DND-41 (cell line): ENCODE measurements around the gene CD1D.
"Not testable (repeated sequence)": the region's sequence is repeated elsewhere in the genome, so short reads cannot be mapped to it uniquely, and the experiment has no call there.

Experiments used
- ATAC-seq: fragments of 200-7000 bp; cut with Tn5 transposase; 3 replicates; pipeline ENCODE4 v1.9.1; 2021; ENCODE audit warnings: low read depth; ENCODE audit not compliant: insufficient read depth
- DNase-seq: peaks from one replicate; pipeline ENCODE4 v3.0.0-alpha.2; 2020
- H2AFZ ChIP-seq: 2 replicates; pipeline ENCODE4 v1.6.0; 2012; ENCODE audit warnings: low read depth, low read length
- H3K27ac ChIP-seq: 2 replicates; pipeline ENCODE4 v1.5.1; 2012; ENCODE audit warnings: low read length, inconsistent platforms
- H3K27me3 ChIP-seq: fragments of 200-600 bp; sonication (generic); 2 replicates; pipeline ENCODE4 v1.6.0; 2012; ENCODE audit warnings: low read length, mild to moderate bottlenecking, inconsistent platforms; ENCODE audit not compliant: insufficient read depth, poor library complexity
- H3K36me3 ChIP-seq: 2 replicates; pipeline ENCODE4 v1.5.1; 2012; ENCODE audit warnings: low read length, inconsistent platforms; ENCODE audit not compliant: insufficient read depth
- H3K4me1 ChIP-seq: 2 replicates; pipeline ENCODE4 v1.5.1; 2012; ENCODE audit warnings: mild to moderate bottlenecking, low read length; ENCODE audit not compliant: insufficient read depth
- H3K4me2 ChIP-seq: 2 replicates; pipeline ENCODE4 v1.6.0; 2012; ENCODE audit warnings: mild to moderate bottlenecking, moderate library complexity, low read length, inconsistent platforms; ENCODE audit not compliant: insufficient read depth
- H3K4me3 ChIP-seq, 2 experiments: fragments of 200-600 bp in 1 of 2; shearing (Covaris generic) in 1 of 2; 2 replicates each; pipeline ENCODE4 v1.5.1; 2012 to 2016; ENCODE audit warnings: inconsistent platforms in 2 of 2, low read length in 2 of 2, mild to moderate bottlenecking in 2 of 2, low read depth in 1 of 2, moderate library complexity in 1 of 2
- H3K79me2 ChIP-seq: 2 replicates; pipeline ENCODE4 v1.6.0; 2012; ENCODE audit warnings: low read length, inconsistent platforms; ENCODE audit not compliant: insufficient read depth
- H3K9ac ChIP-seq: 2 replicates; pipeline ENCODE4 v1.6.0; 2012; ENCODE audit warnings: low read depth, mild to moderate bottlenecking, inconsistent platforms, low read length, moderate library complexity
- H3K9me3 ChIP-seq: 2 replicates; pipeline ENCODE4 v1.5.1; 2012; ENCODE audit warnings: low read length, moderate library complexity, mild to moderate bottlenecking, inconsistent platforms; ENCODE audit not compliant: insufficient read depth, severe bottlenecking
- H4K20me1 ChIP-seq: 2 replicates; pipeline ENCODE4 v1.6.0; 2012; ENCODE audit warnings: low read length; ENCODE audit not compliant: insufficient read depth
- EZH2 ChIP-seq: IDR thresholded peaks from 3 replicates; pipeline ENCODE4 v1.6.1; 2012; ENCODE audit warnings: borderline replicate concordance, low read depth, mild to moderate bottlenecking, moderate library complexity, low read length, inconsistent platforms; ENCODE audit not compliant: severe bottlenecking
- TF ChIP-seq, protein P1 (sequence below): IDR thresholded peaks from 2 replicates; pipeline ENCODE4 v1.5.1; 2012; ENCODE audit warnings: borderline replicate concordance, low read length, moderate library complexity, mild to moderate bottlenecking; ENCODE audit not compliant: poor library complexity, severe bottlenecking; ENCODE audit errors: extremely low read depth

The CD1D gene

DNA sequence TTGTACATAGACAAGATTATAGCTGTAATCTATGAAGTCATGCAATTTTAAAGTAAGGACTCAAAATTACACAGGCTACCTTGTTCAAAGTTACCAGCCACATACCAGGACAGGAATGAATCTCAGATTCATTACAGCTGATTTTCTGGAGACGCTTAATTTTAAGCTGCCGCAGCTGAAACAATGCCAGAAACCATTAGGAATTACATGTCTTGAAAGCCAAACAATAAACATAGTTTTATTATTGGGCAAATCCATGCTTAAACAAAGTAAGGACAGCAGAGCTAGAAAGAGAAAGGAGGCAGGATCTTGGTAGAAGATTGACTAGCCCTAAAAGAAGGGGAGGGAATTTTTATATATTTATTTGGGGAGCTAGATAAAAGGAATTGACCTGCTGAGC is 19.2 kb upstream of the CD1D start:
- DNase-seq (no peak), ATAC-seq (no peak)
- Histone ChIP-seq H3K9me3 (no peaks in the 10 kb centered on the region), H4K20me1 (no peaks in the 10 kb centered on the region), H3K4me1 (peaks cover 5% of the 10 kb centered on the region; the same call in 1 of the 2 replicates), H3K4me2 (no peak overlapping the region), H3K27ac (no peak overlapping the region), H3K9ac (no peak overlapping the region), H3K27me3 (no peaks in the 10 kb centered on the region), H3K36me3 (no peaks in the 10 kb centered on the region), H2AFZ (no peak overlapping the region), H3K79me2 (no peaks in the 10 kb centered on the region), H3K4me3 (no peak overlapping the region)
- TF ChIP-seq, protein P1, sequence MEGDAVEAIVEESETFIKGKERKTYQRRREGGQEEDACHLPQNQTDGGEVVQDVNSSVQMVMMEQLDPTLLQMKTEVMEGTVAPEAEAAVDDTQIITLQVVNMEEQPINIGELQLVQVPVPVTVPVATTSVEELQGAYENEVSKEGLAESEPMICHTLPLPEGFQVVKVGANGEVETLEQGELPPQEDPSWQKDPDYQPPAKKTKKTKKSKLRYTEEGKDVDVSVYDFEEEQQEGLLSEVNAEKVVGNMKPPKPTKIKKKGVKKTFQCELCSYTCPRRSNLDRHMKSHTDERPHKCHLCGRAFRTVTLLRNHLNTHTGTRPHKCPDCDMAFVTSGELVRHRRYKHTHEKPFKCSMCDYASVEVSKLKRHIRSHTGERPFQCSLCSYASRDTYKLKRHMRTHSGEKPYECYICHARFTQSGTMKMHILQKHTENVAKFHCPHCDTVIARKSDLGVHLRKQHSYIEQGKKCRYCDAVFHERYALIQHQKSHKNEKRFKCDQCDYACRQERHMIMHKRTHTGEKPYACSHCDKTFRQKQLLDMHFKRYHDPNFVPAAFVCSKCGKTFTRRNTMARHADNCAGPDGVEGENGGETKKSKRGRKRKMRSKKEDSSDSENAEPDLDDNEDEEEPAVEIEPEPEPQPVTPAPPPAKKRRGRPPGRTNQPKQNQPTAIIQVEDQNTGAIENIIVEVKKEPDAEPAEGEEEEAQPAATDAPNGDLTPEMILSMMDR: no peak
- TF ChIP-seq EZH2: no peak

DNA sequence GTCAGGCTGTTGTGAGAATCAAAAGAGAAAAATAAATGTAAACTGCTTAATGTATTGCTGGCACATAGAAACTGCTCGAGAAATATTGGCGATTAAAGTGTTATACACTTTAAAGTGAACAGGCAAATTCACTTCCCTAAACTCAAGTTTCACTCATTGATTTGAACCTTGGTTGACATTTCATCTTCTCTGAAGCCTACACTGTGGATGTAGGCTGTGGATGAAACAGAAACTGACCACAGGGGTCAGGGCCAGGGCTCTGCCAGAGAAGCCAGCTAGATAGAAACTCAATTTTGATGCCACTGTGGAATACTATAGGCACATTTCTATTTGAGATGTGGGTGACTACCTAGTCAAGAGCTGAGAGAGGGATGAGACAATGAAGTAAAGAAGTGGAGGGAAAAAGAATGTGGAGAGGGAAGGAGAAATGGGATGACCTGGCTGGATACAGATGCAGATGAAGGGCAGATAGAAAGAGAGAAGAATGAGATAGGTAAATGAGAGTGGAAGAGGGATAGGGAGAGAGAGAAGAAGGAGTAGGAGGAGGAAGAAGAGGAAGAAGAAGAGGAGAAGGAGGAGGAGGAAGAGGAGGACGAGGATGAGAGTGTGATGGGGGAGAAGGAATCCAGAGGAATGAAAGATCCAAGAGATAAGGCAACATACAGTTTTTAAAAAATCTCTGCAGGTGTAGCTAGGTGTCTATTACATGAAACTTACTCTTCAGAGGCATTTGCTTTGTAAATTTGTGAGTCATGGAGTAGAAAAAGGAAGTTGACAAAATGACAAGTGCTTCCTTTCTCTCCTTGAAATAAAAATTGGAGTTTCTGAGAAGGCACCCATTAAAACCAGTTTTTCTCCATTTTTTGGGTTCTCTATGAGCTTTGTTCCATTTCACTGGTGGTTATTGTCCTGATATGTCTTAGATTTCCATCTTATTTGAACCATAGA is 17.4 kb upstream of the CD1D start:
- Histone ChIP-seq H4K20me1 (no peaks in the 10 kb centered on the region), H3K4me1 (peaks cover 5% of the 10 kb centered on the region; the same call in 1 of the 2 replicates), H3K9me3 (no peaks in the 10 kb centered on the region), H3K4me3 (no peak overlapping the region), H3K9ac (no peak overlapping the region), H3K4me2 (no peak overlapping the region), H2AFZ (no peak overlapping the region), H3K27ac (no peak overlapping the region), H3K36me3 (no peaks in the 10 kb centered on the region), H3K79me2 (no peaks in the 10 kb centered on the region), H3K27me3 (no peaks in the 10 kb centered on the region)
- ATAC-seq (no peak), DNase-seq (no peak)
- TF ChIP-seq, protein P1: no peak
- no peak for TF ChIP-seq EZH2

DNA sequence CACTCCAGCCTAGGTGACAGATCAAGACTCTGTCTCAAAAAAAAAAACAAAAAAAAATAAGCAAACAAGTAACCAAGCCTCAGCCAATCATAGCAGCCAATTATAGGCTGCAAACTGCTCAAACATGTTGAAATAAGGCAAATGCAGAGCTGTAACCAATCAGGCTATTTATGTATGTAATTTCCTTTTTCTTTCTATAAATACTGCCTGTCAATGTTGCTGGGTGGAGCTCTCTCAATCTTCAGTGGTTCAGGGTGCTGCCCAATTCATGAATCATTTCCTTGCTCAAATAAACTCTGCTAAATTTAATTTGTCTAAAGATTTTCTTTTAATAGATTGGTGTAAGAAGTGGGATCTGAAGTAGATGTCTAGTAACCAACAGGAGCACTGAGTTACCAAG is 11.6 kb upstream of the CD1D start:
- H3K4me2 ChIP-seq: no peak overlapping the region
- no peak for DNase-seq
- H3K4me3 ChIP-seq: no peak overlapping the region
- no peaks in the 10 kb centered on the region for H3K27me3 ChIP-seq
- no peaks in the 10 kb centered on the region for H3K79me2 ChIP-seq
- no peak overlapping the region for H3K27ac ChIP-seq
- TF ChIP-seq EZH2: no peak
- TF ChIP-seq, protein P1: no peak
- ATAC-seq: no peak
- H3K9me3 ChIP-seq: no peaks in the 10 kb centered on the region
- H4K20me1 ChIP-seq: no peaks in the 10 kb centered on the region
- no peaks in the 10 kb centered on the region for H3K4me1 ChIP-seq
- no peaks in the 10 kb centered on the region for H3K36me3 ChIP-seq
- no peak overlapping the region for H2AFZ ChIP-seq
- no peak overlapping the region for H3K9ac ChIP-seq

DNA sequence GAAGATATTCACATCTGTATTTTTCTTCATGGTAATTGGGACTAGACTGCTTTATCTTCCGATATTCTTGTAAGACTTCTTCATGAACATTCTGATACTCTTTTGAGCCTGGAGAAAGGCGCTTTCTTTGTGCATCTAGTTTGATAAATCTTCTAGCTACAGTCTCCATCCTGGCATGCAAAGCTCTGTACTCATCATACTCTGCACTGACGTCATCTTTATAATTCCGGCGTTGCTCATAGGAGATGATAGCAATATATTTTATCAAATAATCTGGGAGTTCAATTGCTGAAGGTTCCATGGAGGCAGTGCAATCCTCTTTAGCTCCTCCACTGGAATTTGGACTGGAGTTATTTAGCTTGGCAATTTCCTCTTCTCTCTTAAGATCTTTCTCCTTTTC is 4.8 kb upstream of the CD1D start:
- H3K27me3 ChIP-seq, DNase-seq, H4K20me1 ChIP-seq, ATAC-seq, H3K9me3 ChIP-seq, H3K36me3 ChIP-seq, H3K9ac ChIP-seq, H2AFZ ChIP-seq, H3K27ac ChIP-seq, H3K4me3 ChIP-seq, H3K4me2 ChIP-seq, H3K79me2 ChIP-seq: not testable (repeated sequence)
- peaks cover 15% of the 10 kb centered on the region for H3K4me1 ChIP-seq
